HG02642 (cell line): ENCODE measurements around the gene PPP2R3B.

ENCODE experiments used
- ATAC-seq: cut with Tn5 transposase; IDR thresholded peaks from one replicate; pipeline ENCODE4 v1.9.1; 2021; ENCODE audit warnings: mild to moderate bottlenecking; ENCODE audit not compliant: unreplicated experiment, poor library complexity

Gene PPP2R3B

GRCh38 chrX:371907-372306 lies 14.8 kb downstream of the PPP2R3B start:
- no peak for ATAC-seq

- no peak for ATAC-seq
Observed at GRCh38 chrX:370963-371745, 15.6 kb downstream of the PPP2R3B start.

GRCh38 chrX:370244-370962 lies 16.3 kb downstream of the PPP2R3B start:
- no peak for ATAC-seq

GRCh38 chrX:369563-370101 lies 17.1 kb downstream of the PPP2R3B start:
- no peak for ATAC-seq

- ATAC-seq = no peak
Observed at GRCh38 chrX:368811-369562, 17.7 kb downstream of the PPP2R3B start.

GRCh38 chrX:367866-368265 lies 18.8 kb downstream of the PPP2R3B start:
- no peak for ATAC-seq

- ATAC-seq = no peak
Observed at GRCh38 chrX:367349-367748, 19.4 kb downstream of the PPP2R3B start.

GRCh38 chrX:363621-364375 lies 22.9 kb downstream of the PPP2R3B start:
- ATAC-seq = no peak

GRCh38 chrX:362937-363620 lies 23.6 kb downstream of the PPP2R3B start:
- ATAC-seq = no peak

- ATAC-seq = no peak
Observed at GRCh38 chrX:362351-362750, 24.4 kb downstream of the PPP2R3B start.

- ATAC-seq = no peak
Observed at GRCh38 chrX:361231-362145, 25.2 kb downstream of the PPP2R3B start.

GRCh38 chrX:360496-361150 lies 26.1 kb downstream of the PPP2R3B start:
- no peak for ATAC-seq

GRCh38 chrX:358651-359143 lies 28.0 kb downstream of the PPP2R3B start:
- ATAC-seq = no peak

GRCh38 chrX:357693-358471 lies 28.8 kb downstream of the PPP2R3B start:
- no peak for ATAC-seq

- no peak for ATAC-seq
Observed at GRCh38 chrX:357035-357692, 29.5 kb downstream of the PPP2R3B start.

GRCh38 chrX:356385-357034 lies 30.2 kb downstream of the PPP2R3B start:
- no peak for ATAC-seq
